ENCODE data around the gene ANAPC15.

- TF ChIP-seq CTCF (IDR thresholded peaks at IDR 0.05) (no peak), ZFX (IDR thresholded peaks at IDR 0.05; ENCODE audit: borderline replicate concordance) (no peak)
These were observed 10.1 kb upstream of the ANAPC15 start for GRCh38 chr11:72122607-72123006.

Data from 22Rv1 (cell line).